Breast epithelium (tissue), 3 donors: ENCODE measurements around the gene EPHA5.

ENCODE experiments used
- POLR2A ChIP-seq: fragments of 450-650 bp; IDR thresholded peaks from one replicate; pipeline ENCODE4 v1.6.1; 2016; ENCODE audit warnings: antibody characterized with exemption, mild to moderate bottlenecking, moderate library complexity
- TF ChIP-seq, protein P1 (sequence below), 3 donors: fragments of 450-650 bp; IDR thresholded peaks; one replicate each; pipeline ENCODE4 v1.5.1; 2016 to 2017; ENCODE audit warnings: antibody characterized with exemption in 3 of 3, mild to moderate bottlenecking in 3 of 3, moderate library complexity in 3 of 3

DNA sequence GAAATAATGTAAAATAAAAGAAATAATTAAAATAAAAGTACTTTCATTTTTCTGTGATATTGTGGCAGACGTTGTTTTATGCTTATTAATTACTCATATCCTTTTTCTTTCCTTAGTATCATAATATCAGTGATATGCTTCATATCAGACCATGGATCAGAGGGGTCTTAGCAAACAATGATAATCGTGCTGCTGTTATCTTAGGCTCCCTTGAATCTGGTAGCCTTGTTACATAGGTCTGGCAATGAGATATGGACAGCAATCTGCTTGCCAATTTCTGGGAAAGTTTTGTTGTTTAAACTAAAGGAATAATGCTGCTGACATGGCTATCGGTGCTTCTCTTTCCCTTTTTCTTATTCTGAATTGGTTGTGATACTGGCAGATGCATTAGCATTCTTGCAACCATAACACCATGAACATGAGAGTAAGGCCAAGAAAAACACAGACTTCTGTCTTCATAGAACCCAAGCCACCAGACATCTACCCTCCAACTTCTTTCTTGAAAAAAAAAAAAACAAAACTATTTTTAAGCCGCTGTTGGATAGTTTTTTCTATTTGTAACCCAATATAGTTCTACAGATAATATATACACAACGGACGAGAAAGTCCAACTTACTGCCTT is 16.4 kb downstream of the EPHA5 start:
- TF ChIP-seq, protein P1, sequence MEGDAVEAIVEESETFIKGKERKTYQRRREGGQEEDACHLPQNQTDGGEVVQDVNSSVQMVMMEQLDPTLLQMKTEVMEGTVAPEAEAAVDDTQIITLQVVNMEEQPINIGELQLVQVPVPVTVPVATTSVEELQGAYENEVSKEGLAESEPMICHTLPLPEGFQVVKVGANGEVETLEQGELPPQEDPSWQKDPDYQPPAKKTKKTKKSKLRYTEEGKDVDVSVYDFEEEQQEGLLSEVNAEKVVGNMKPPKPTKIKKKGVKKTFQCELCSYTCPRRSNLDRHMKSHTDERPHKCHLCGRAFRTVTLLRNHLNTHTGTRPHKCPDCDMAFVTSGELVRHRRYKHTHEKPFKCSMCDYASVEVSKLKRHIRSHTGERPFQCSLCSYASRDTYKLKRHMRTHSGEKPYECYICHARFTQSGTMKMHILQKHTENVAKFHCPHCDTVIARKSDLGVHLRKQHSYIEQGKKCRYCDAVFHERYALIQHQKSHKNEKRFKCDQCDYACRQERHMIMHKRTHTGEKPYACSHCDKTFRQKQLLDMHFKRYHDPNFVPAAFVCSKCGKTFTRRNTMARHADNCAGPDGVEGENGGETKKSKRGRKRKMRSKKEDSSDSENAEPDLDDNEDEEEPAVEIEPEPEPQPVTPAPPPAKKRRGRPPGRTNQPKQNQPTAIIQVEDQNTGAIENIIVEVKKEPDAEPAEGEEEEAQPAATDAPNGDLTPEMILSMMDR (IDR thresholded peaks at IDR 0.05) = no peak
- no peak for TF ChIP-seq POLR2A
